ENCODE measurements around the gene EDA.
"Not testable (repeated sequence)": the region's sequence is repeated elsewhere in the genome, so short reads cannot be mapped to it uniquely, and the experiment has no call there.

Gene EDA

GRCh38 chrX:69748055-69748454, 132.1 kb downstream of the EDA start:
- no peak for FAIRE-seq

GRCh38 chrX:69759921-69760625, 144.2 kb downstream of the EDA start:
- FAIRE-seq, result peak; percentile 38

- no peak for FAIRE-seq
Measured at GRCh38 chrX:69761633-69762032, 145.7 kb downstream of the EDA start.

GRCh38 chrX:69762340-69762739, 146.4 kb downstream of the EDA start:
- FAIRE-seq, result peak; percentile 47

- FAIRE-seq, result no peak
Measured at GRCh38 chrX:69793260-69793935, 177.5 kb downstream of the EDA start.

- no peak for FAIRE-seq
Measured at GRCh38 chrX:69795702-69796101, 179.8 kb downstream of the EDA start.

- no peak for FAIRE-seq
Measured at GRCh38 chrX:69807400-69807799, 191.5 kb downstream of the EDA start.

GRCh38 chrX:69808375-69808774, 192.5 kb downstream of the EDA start:
- FAIRE-seq, result no peak

- no peak for FAIRE-seq
Measured at GRCh38 chrX:69813677-69814076, 197.8 kb downstream of the EDA start.

- no peak for FAIRE-seq
Measured at GRCh38 chrX:69815063-69815462, 199.2 kb downstream of the EDA start.

- FAIRE-seq, result no peak
Measured at GRCh38 chrX:69815519-69815918, 199.6 kb downstream of the EDA start.

GRCh38 chrX:69844636-69845035, 228.7 kb downstream of the EDA start:
- no peak for FAIRE-seq

GRCh38 chrX:69859999-69860398, 244.1 kb downstream of the EDA start:
- not testable (repeated sequence) for FAIRE-seq

GRCh38 chrX:69876221-69876620, 260.3 kb downstream of the EDA start:
- peak; percentile 62 for FAIRE-seq

GRCh38 chrX:69884210-69884609, 268.3 kb downstream of the EDA start:
- FAIRE-seq, result peak; percentile 92

- no peak for FAIRE-seq
Measured at GRCh38 chrX:69896046-69896445, 280.1 kb downstream of the EDA start.

- FAIRE-seq, result no peak
Measured at GRCh38 chrX:69900491-69900890, 284.6 kb downstream of the EDA start.

- no peak for FAIRE-seq
Measured at GRCh38 chrX:69906447-69906846, 290.5 kb downstream of the EDA start.

- peak; percentile 49 for FAIRE-seq
Measured at GRCh38 chrX:69914781-69915180, 298.9 kb downstream of the EDA start.

GRCh38 chrX:69919749-69920148, 303.8 kb downstream of the EDA start:
- FAIRE-seq, result no peak

- FAIRE-seq, result no peak
Measured at GRCh38 chrX:69932323-69932722, 316.4 kb downstream of the EDA start.

- no peak for FAIRE-seq
Measured at GRCh38 chrX:69948276-69948797, 332.4 kb downstream of the EDA start.

GRCh38 chrX:69951753-69952152, 335.8 kb downstream of the EDA start:
- no peak for FAIRE-seq

- no peak for FAIRE-seq
Measured at GRCh38 chrX:69959712-69960111, 343.8 kb downstream of the EDA start.
